ENCODE data around the gene PCDHGB4.
"Not testable (repeated sequence)": the region's sequence is repeated elsewhere in the genome, so short reads cannot be mapped to it uniquely, and the experiment has no call there.

Gene PCDHGB4

DNA sequence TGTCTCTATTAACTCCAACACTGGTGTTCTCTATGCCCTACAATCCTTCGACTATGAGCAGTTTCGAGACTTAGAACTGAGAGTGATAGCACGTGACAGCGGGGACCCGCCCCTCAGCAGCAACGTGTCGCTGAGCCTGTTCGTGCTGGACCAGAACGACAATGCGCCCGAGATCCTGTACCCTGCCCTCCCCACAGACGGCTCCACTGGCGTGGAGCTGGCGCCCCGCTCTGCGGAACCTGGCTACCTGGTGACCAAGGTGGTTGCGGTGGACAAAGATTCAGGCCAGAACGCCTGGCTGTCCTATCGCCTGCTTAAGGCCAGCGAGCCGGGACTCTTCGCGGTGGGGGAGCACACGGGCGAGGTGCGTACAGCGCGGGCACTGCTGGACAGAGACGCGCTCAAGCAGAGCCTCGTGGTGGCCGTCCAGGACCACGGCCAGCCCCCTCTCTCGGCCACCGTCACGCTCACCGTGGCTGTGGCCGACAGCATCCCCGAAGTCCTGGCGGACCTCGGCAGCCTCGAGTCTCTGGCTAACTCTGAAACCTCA lies 35.3 kb downstream of the PCDHGB4 start:
- H3K4me3 ChIP-seq (ENCODE audit: low read length): peak overlapping the region; percentile 52
- H3K36me3 ChIP-seq (ENCODE audit: control insufficient read depth, insufficient read depth, low read length, severe bottlenecking): peaks cover 6% of the 10 kb centered on the region
- DNase-seq (ENCODE audit: low read depth): no peak
- H3K27me3 ChIP-seq (replicated peaks; ENCODE audit: control insufficient read depth, insufficient read depth, low read length): no peaks in the 10 kb centered on the region
- no peaks in the 10 kb centered on the region for H3K4me1 ChIP-seq (ENCODE audit: control insufficient read depth, insufficient read depth, low read length)
- H3K9me3 ChIP-seq (ENCODE audit: control insufficient read depth, low read length): peaks cover 55% of the 10 kb centered on the region
- no peak overlapping the region for H3K9ac ChIP-seq (ENCODE audit: low read length)

DNA sequence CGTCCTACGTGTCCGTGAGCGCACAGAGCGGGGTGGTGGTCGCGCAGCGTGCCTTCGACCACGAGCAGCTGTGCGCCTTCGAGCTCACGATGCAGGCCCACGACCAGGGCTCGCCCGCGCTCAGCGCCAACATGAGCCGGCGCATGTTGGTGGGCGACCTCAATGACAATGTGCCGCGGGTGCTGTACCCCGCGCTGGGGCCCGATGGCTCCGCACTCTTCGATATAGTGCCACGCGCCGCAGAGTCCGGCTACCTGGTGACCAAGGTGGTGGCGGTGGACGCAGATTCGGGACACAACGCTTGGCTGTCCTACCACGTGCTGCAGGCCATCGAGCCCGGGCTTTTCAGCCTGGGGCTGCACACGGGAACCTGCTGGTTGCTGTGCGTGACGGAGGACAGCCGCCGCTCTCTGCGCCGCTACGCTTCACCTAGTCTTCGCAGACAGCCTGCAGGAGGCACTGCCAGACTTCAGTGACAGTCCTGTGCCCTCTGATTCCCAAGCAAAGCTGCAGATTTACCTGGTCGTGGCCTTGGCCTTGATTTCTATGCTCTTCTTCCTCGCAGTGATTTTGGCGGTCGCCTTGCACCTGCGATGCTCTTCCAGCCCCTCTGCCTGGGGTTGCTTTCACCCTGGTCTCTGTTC lies 40.4 kb downstream of the PCDHGB4 start:
- Histone ChIP-seq H3K9me3 (ENCODE audit: control insufficient read depth, low read length) (peaks cover 35% of the 10 kb centered on the region), H3K4me1 (ENCODE audit: control insufficient read depth, insufficient read depth, low read length) (peaks cover 16% of the 10 kb centered on the region), H3K4me3 (ENCODE audit: low read length) (no peak overlapping the region), H3K9ac (ENCODE audit: low read length) (no peak overlapping the region), H3K27me3 (replicated peaks; ENCODE audit: control insufficient read depth, insufficient read depth, low read length) (no peaks in the 10 kb centered on the region), H3K36me3 (ENCODE audit: control insufficient read depth, insufficient read depth, low read length, severe bottlenecking) (peaks cover 12% of the 10 kb centered on the region)
- DNase-seq (ENCODE audit: low read depth): no peak

DNA sequence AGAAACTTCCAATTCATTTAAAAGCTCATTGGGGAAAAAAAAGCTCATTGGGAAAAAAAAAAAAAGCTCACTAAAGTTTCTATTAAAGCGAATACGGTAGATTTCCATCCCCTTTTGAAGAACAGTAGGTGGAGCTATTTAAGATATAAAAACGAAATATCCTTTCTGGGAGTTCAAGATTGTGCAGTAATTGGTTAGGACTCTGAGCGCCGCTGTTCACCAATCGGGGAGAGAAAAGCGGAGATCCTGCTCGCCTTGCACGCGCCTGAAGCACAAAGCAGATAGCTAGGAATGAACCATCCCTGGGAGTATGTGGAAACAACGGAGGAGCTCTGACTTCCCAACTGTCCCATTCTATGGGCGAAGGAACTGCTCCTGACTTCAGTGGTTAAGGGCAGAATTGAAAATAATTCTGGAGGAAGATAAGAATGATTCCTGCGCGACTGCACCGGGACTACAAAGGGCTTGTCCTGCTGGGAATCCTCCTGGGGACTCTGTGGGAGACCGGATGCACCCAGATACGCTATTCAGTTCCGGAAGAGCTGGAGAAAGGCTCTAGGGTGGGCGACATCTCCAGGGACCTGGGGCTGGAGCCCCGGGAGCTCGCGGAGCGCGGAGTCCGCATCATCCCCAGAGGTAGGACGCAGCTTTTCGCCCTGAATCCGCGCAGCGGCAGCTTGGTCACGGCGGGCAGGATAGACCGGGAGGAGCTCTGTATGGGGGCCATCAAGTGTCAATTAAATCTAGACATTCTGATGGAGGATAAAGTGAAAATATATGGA lies 43.0 kb downstream of the PCDHGB4 start, which contains the start of gene PCDHGA12:
Gene PCDHGA12, plus strand, starts transcription at position 176 of the 782 bp plus-strand sequence. Its CDS starts 253 bp downstream, at position 429.
- H3K36me3 ChIP-seq (ENCODE audit: control insufficient read depth, insufficient read depth, low read length, severe bottlenecking): peaks cover 12% of the 10 kb centered on the region
- DNase-seq (ENCODE audit: low read depth): peak; percentile 36
- H3K4me3 ChIP-seq (ENCODE audit: low read length): peak within 1 kb of the TSS; percentile 85
- peak within 1 kb of the TSS; percentile 83 for H3K9ac ChIP-seq (ENCODE audit: low read length)
- H3K27me3 ChIP-seq (replicated peaks; ENCODE audit: control insufficient read depth, insufficient read depth, low read length): no peaks in the 10 kb centered on the region
- peaks cover 26% of the 10 kb centered on the region for H3K9me3 ChIP-seq (ENCODE audit: control insufficient read depth, low read length)
- H3K4me1 ChIP-seq (ENCODE audit: control insufficient read depth, insufficient read depth, low read length): peaks cover 16% of the 10 kb centered on the region

DNA sequence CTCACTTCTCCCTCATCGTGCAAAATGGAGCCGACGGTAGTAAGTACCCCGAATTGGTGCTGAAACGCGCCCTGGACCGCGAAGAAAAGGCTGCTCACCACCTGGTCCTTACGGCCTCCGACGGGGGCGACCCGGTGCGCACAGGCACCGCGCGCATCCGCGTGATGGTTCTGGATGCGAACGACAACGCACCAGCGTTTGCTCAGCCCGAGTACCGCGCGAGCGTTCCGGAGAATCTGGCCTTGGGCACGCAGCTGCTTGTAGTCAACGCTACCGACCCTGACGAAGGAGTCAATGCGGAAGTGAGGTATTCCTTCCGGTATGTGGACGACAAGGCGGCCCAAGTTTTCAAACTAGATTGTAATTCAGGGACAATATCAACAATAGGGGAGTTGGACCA lies 43.8 kb downstream of the PCDHGB4 start:
- Histone ChIP-seq H3K4me3 (ENCODE audit: low read length) (peak overlapping the region; percentile 85), H3K27me3 (replicated peaks; ENCODE audit: control insufficient read depth, insufficient read depth, low read length) (no peaks in the 10 kb centered on the region), H3K36me3 (ENCODE audit: control insufficient read depth, insufficient read depth, low read length, severe bottlenecking) (peaks cover 12% of the 10 kb centered on the region), H3K9ac (ENCODE audit: low read length) (peak overlapping the region; percentile 83), H3K9me3 (ENCODE audit: control insufficient read depth, low read length) (peaks cover 26% of the 10 kb centered on the region), H3K4me1 (ENCODE audit: control insufficient read depth, insufficient read depth, low read length) (peaks cover 16% of the 10 kb centered on the region)
- no peak for DNase-seq (ENCODE audit: low read depth)

DNA sequence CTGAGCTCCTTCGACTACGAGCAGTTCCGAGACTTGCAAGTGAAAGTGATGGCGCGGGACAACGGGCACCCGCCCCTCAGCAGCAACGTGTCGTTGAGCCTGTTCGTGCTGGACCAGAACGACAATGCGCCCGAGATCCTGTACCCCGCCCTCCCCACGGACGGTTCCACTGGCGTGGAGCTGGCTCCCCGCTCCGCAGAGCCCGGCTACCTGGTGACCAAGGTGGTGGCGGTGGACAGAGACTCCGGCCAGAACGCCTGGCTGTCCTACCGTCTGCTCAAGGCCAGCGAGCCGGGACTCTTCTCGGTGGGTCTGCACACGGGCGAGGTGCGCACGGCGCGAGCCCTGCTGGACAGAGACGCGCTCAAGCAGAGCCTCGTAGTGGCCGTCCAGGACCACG lies 44.8 kb downstream of the PCDHGB4 start:
- Histone ChIP-seq H3K4me1 (ENCODE audit: control insufficient read depth, insufficient read depth, low read length) (peaks cover 16% of the 10 kb centered on the region), H3K4me3 (ENCODE audit: low read length) (peak overlapping the region; percentile 85), H3K9me3 (ENCODE audit: control insufficient read depth, low read length) (peaks cover 19% of the 10 kb centered on the region), H3K9ac (ENCODE audit: low read length) (peak overlapping the region; percentile 83), H3K36me3 (ENCODE audit: control insufficient read depth, insufficient read depth, low read length, severe bottlenecking) (peaks cover 11% of the 10 kb centered on the region)
- not testable (repeated sequence) for DNase-seq (ENCODE audit: low read depth); H3K27me3 ChIP-seq (replicated peaks; ENCODE audit: control insufficient read depth, insufficient read depth, low read length)

DNA sequence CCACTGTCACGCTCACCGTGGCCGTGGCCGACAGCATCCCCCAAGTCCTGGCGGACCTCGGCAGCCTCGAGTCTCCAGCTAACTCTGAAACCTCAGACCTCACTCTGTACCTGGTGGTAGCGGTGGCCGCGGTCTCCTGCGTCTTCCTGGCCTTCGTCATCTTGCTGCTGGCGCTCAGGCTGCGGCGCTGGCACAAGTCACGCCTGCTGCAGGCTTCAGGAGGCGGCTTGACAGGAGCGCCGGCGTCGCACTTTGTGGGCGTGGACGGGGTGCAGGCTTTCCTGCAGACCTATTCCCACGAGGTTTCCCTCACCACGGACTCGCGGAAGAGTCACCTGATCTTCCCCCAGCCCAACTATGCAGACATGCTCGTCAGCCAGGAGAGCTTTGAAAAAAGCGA lies 45.2 kb downstream of the PCDHGB4 start:
- H3K9ac ChIP-seq (ENCODE audit: low read length); H3K36me3 ChIP-seq (ENCODE audit: control insufficient read depth, insufficient read depth, low read length, severe bottlenecking); DNase-seq (ENCODE audit: low read depth); H3K27me3 ChIP-seq (replicated peaks; ENCODE audit: control insufficient read depth, insufficient read depth, low read length): not testable (repeated sequence)
- H3K9me3 ChIP-seq (ENCODE audit: control insufficient read depth, low read length): peaks cover 15% of the 10 kb centered on the region
- peak overlapping the region; percentile 85 for H3K4me3 ChIP-seq (ENCODE audit: low read length)
- peaks cover 16% of the 10 kb centered on the region for H3K4me1 ChIP-seq (ENCODE audit: control insufficient read depth, insufficient read depth, low read length)

DNA sequence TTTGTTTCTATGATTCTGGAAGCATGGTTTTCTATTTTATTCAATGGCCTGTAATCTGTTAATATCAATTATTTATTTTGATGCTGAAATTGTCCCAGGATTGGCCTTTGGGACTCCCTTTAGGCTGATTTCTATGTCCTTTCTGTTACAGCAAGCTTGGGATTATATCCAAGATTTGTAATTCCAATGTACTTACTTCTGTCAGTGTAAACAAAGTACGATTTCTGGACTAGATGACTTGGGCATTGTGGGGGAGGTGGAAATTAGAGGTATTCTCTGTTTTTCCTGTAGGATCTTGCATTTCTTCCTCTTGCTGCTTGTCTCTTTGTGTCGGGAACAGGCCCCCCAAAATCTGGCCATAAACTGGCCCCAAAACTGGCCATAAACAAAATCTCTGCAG lies 46.5 kb downstream of the PCDHGB4 start:
- Histone ChIP-seq H3K27me3 (replicated peaks; ENCODE audit: control insufficient read depth, insufficient read depth, low read length) (no peaks in the 10 kb centered on the region), H3K36me3 (ENCODE audit: control insufficient read depth, insufficient read depth, low read length, severe bottlenecking) (no peaks in the 10 kb centered on the region), H3K9me3 (ENCODE audit: control insufficient read depth, low read length) (peaks cover 10% of the 10 kb centered on the region), H3K4me1 (ENCODE audit: control insufficient read depth, insufficient read depth, low read length) (peaks cover 16% of the 10 kb centered on the region), H3K9ac (ENCODE audit: low read length) (no peak overlapping the region), H3K4me3 (ENCODE audit: low read length) (peak overlapping the region; percentile 1)
- peak; percentile 21 for DNase-seq (ENCODE audit: low read depth)

DNA sequence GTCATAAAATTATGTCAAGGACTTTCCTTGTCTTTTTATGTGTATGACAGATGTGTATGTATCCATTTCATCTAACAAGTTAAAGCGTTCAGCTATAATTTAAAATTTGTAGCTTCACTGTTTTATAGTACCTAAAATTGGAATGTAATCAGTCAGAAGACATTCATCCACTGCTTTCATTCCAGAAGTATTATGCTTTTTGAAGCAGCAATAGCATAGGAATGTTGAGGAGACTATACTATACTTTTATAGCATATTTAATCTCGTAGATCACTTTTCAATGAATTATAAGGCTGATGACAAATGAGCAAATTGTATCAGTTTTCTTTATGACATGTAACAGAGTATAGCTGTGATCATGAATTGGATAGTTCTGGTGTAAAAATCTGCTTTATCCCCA lies 49.7 kb downstream of the PCDHGB4 start:
- Histone ChIP-seq H3K4me3 (ENCODE audit: low read length) (no peak overlapping the region), H3K27me3 (replicated peaks; ENCODE audit: control insufficient read depth, insufficient read depth, low read length) (no peaks in the 10 kb centered on the region), H3K9ac (ENCODE audit: low read length) (no peak overlapping the region), H3K9me3 (ENCODE audit: control insufficient read depth, low read length) (no peaks in the 10 kb centered on the region), H3K36me3 (ENCODE audit: control insufficient read depth, insufficient read depth, low read length, severe bottlenecking) (no peaks in the 10 kb centered on the region), H3K4me1 (ENCODE audit: control insufficient read depth, insufficient read depth, low read length) (peaks cover under 1% of the 10 kb centered on the region)
- DNase-seq (ENCODE audit: low read depth): peak; percentile 31

DNA sequence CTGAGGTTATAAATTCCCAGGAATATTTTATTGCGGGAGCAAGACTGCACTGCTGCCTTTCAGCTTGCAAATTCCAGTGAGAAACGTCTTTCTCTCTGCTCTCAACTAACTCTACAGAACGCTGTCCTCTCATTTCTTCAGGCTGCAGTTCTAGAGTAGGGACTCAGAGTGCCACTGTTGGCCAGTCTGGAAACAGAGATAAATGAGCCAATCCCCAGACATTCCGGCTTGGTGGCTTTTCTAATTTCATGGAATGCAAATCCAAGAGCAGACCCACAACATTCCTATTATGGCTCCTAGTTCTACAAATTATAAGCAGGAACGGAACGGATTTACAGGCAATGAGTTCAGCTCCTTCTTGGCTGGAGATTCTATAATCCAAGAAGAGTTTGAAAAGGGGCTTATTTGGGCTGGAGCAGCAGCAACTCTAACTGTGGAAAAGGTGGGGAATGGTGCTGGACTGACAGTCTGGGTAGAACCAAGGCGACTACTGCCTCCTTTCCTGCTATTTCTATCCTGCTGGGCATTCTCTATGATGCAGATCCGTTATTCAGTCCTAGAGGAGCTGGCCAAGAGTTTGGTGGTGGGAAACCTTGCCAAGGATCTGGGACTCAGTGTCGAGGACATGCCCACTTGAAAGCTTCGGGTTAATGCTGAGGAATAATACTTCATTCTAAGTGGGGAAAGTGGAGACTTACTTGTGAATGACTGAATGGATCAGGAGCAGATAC lies 52.1 kb downstream of the PCDHGB4 start:
- Histone ChIP-seq H3K9me3 (ENCODE audit: control insufficient read depth, low read length) (no peaks in the 10 kb centered on the region), H3K4me1 (ENCODE audit: control insufficient read depth, insufficient read depth, low read length) (no peaks in the 10 kb centered on the region), H3K9ac (ENCODE audit: low read length) (no peak overlapping the region), H3K4me3 (ENCODE audit: low read length) (no peak overlapping the region), H3K36me3 (ENCODE audit: control insufficient read depth, insufficient read depth, low read length, severe bottlenecking) (no peaks in the 10 kb centered on the region), H3K27me3 (replicated peaks; ENCODE audit: control insufficient read depth, insufficient read depth, low read length) (no peaks in the 10 kb centered on the region)
- no peak for DNase-seq (ENCODE audit: low read depth)
